NCI-H526 (cell line): ENCODE measurements around the gene AHNAK.

Experiments
- DNase-seq, 2 experiments: peaks; one replicate each; lab custom pipeline; 2025; lab: John Stamatoyannopoulos, UW

Gene AHNAK

GRCh38 chr11:62496676-62497075, 49.9 kb downstream of the AHNAK start:
- DNase-seq = no peak

GRCh38 chr11:62494246-62494645, 52.4 kb downstream of the AHNAK start:
- DNase-seq = no peak

GRCh38 chr11:62493801-62494200, 52.8 kb downstream of the AHNAK start:
- DNase-seq = no peak

- no peak for DNase-seq
These were observed 54.0 kb downstream of the AHNAK start for GRCh38 chr11:62492586-62492985.

- no peak for DNase-seq
These were observed 54.9 kb downstream of the AHNAK start for GRCh38 chr11:62491571-62492329.

GRCh38 chr11:62489204-62489603, 57.4 kb downstream of the AHNAK start:
- DNase-seq = no peak

- DNase-seq = no peak
These were observed 58.7 kb downstream of the AHNAK start for GRCh38 chr11:62487738-62488551.

- DNase-seq = no peak
These were observed 59.5 kb downstream of the AHNAK start for GRCh38 chr11:62487136-62487535.

GRCh38 chr11:62484352-62484751, 62.3 kb downstream of the AHNAK start:
- DNase-seq = no peak

GRCh38 chr11:62482753-62483152, 63.9 kb downstream of the AHNAK start:
- DNase-seq = no peak

- no peak for DNase-seq
These were observed 66.9 kb downstream of the AHNAK start for GRCh38 chr11:62479631-62480201.

GRCh38 chr11:62477927-62478326, 68.7 kb downstream of the AHNAK start:
- DNase-seq = no peak

- no peak for DNase-seq
These were observed 74.3 kb downstream of the AHNAK start for GRCh38 chr11:62472063-62472884.

- no peak for DNase-seq
These were observed 75.0 kb downstream of the AHNAK start for GRCh38 chr11:62471603-62472002.

- no peak for DNase-seq
These were observed 78.0 kb downstream of the AHNAK start for GRCh38 chr11:62468577-62468976.

GRCh38 chr11:62466444-62466843, 80.2 kb downstream of the AHNAK start:
- DNase-seq = peak in 1 of 2 experiments; percentile 60

GRCh38 chr11:62464655-62465054, 82.0 kb downstream of the AHNAK start:
- DNase-seq = peak in 1 of 2 experiments; percentile 59

- no peak for DNase-seq
These were observed 83.5 kb downstream of the AHNAK start for GRCh38 chr11:62463121-62463542.

GRCh38 chr11:62462508-62462892, 84.1 kb downstream of the AHNAK start:
- peak in 1 of 2 experiments; percentile 82 for DNase-seq

GRCh38 chr11:62461740-62462507, 84.7 kb downstream of the AHNAK start:
- peak; percentile 98 to 99 for DNase-seq

GRCh38 chr11:62459080-62459479, 87.5 kb downstream of the AHNAK start:
- DNase-seq = no peak
